ENCODE results near the gene MRPS7.

MRPS7 gene

GRCh38 chr17:75313941-75314551 is 52.4 kb downstream of the MRPS7 start:
- DNase-seq: no peak

- DNase-seq: no peak
Observed at GRCh38 chr17:75315541-75316243, 54.0 kb downstream of the MRPS7 start.
